BLaER1 (cell line): Measurements from ENCODE around the gene VWA8.
"Not testable (repeated sequence)": the region's sequence is repeated elsewhere in the genome, so short reads cannot be mapped to it uniquely, and the experiment has no call there.

ENCODE experiments used
- H3K27ac ChIP-seq: shearing (Covaris generic); formaldehyde crosslinking; 2 replicates; pipeline ENCODE4 v1.8.1; 2022
- H3K27me3 ChIP-seq: shearing (Covaris generic); formaldehyde crosslinking; 2 replicates; pipeline ENCODE4 v1.8.1; 2022
- H3K36me3 ChIP-seq: shearing (Covaris generic); formaldehyde crosslinking; 2 replicates; pipeline ENCODE4 v1.8.1; 2022
- H3K4me1 ChIP-seq: shearing (Covaris generic); formaldehyde crosslinking; 2 replicates; pipeline ENCODE4 v1.8.1; 2022
- H3K4me2 ChIP-seq: shearing (Covaris generic); formaldehyde crosslinking; 2 replicates; pipeline ENCODE4 v1.8.1; 2022
- H3K4me3 ChIP-seq: shearing (Covaris generic); formaldehyde crosslinking; 2 replicates; pipeline ENCODE4 v1.8.1; 2022
- H3K9ac ChIP-seq: shearing (Covaris generic); formaldehyde crosslinking; 2 replicates; pipeline ENCODE4 v1.8.1; 2022
- H3K9me3 ChIP-seq: shearing (Covaris generic); formaldehyde crosslinking; 2 replicates; pipeline ENCODE4 v1.8.1; 2022
- H4K20me1 ChIP-seq: shearing (Covaris generic); formaldehyde crosslinking; 2 replicates; pipeline ENCODE4 v1.8.1; 2022
- Cebpa-rat ChIP-seq: shearing (Covaris generic); IDR thresholded peaks from 2 replicates; pipeline ENCODE4 v1.8.1; 2022

Gene VWA8

GRCh38 chr13:41651413-41652058, 309.4 kb downstream of the VWA8 start:
- no peak overlapping the region for H3K4me3 ChIP-seq
- no peaks in the 10 kb centered on the region for H3K27me3 ChIP-seq
- H3K36me3 ChIP-seq: no peaks in the 10 kb centered on the region
- no peaks in the 10 kb centered on the region for H3K4me1 ChIP-seq
- H3K9me3 ChIP-seq: no peaks in the 10 kb centered on the region
- H3K9ac ChIP-seq: no peak overlapping the region
- TF ChIP-seq Cebpa-rat: no peak
- H3K4me2 ChIP-seq: no peak overlapping the region
- H3K27ac ChIP-seq: no peak overlapping the region
- no peaks in the 10 kb centered on the region; the same call in 1 of the 2 replicates for H4K20me1 ChIP-seq

DNA sequence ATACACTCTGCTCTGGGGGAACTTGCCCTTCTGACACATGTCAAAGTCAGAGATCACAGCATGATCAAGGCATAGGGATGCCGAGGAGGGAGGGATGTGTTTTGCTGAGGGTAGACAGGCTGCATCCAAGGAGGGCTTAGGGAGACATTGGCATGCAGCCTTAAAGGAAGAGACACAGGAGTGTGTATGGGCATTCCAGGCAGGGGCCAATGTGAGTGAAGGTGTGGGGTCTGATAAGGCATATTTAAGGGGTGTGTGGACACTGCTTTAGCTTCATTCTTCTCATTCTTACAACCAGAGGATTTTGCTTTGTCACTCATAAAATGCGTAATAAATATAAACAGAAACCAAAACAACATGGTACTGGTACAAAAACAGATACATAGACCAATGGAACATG, 310.2 kb downstream of the VWA8 start:
- Histone ChIP-seq H3K27ac (no peak overlapping the region), H3K4me2 (no peak overlapping the region), H3K4me1 (no peaks in the 10 kb centered on the region), H3K36me3 (no peaks in the 10 kb centered on the region), H3K9me3 (no peaks in the 10 kb centered on the region), H3K27me3 (no peaks in the 10 kb centered on the region), H4K20me1 (no peaks in the 10 kb centered on the region; the same call in 1 of the 2 replicates), H3K9ac (no peak overlapping the region), H3K4me3 (no peak overlapping the region)
- no peak for TF ChIP-seq Cebpa-rat

DNA sequence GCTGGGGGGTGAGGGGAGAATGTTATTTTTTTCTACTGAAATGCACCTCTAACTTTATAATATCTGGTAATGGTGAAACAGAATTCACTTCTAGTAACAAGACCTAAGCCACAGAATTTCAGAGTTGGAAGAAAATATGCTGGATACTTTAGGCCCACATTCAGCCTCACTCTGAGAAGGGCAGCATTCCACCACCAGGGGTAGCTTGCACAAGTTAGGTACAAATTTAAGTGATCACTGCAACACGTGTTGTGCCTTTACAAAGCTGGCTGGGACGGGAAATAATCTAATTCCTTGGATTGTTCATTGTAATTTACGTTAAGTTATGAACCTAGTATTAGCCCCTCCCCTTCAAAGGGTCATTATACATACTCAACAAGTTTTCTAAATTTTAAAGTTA, 311.2 kb downstream of the VWA8 start:
- Histone ChIP-seq H3K4me3 (no peak overlapping the region), H3K27ac (no peak overlapping the region), H3K4me2 (no peak overlapping the region), H3K9ac (no peak overlapping the region), H3K4me1 (no peaks in the 10 kb centered on the region), H3K36me3 (no peaks in the 10 kb centered on the region), H3K27me3 (no peaks in the 10 kb centered on the region), H3K9me3 (no peaks in the 10 kb centered on the region), H4K20me1 (no peaks in the 10 kb centered on the region; the same call in 1 of the 2 replicates)
- TF ChIP-seq Cebpa-rat: no peak

GRCh38 chr13:41648314-41648935, 312.5 kb downstream of the VWA8 start:
- Histone ChIP-seq H3K27ac (no peak overlapping the region), H3K4me2 (no peak overlapping the region), H3K9ac (no peak overlapping the region), H3K4me3 (no peak overlapping the region), H3K4me1 (no peaks in the 10 kb centered on the region), H3K36me3 (no peaks in the 10 kb centered on the region), H4K20me1 (no peaks in the 10 kb centered on the region; the same call in 1 of the 2 replicates), H3K9me3 (no peaks in the 10 kb centered on the region), H3K27me3 (no peaks in the 10 kb centered on the region)
- no peak for TF ChIP-seq Cebpa-rat

- not testable (repeated sequence) for H3K9ac ChIP-seq, H3K4me2 ChIP-seq, H3K4me3 ChIP-seq, H3K27me3 ChIP-seq, H3K27ac ChIP-seq, H3K9me3 ChIP-seq, H4K20me1 ChIP-seq, H3K4me1 ChIP-seq, H3K36me3 ChIP-seq
Observed at GRCh38 chr13:41647699-41648313, 313.1 kb downstream of the VWA8 start.

- H3K9me3 ChIP-seq: no peaks in the 10 kb centered on the region
- no peak overlapping the region for H3K27ac ChIP-seq
- H4K20me1 ChIP-seq: no peaks in the 10 kb centered on the region
- H3K27me3 ChIP-seq: no peaks in the 10 kb centered on the region
- H3K4me3 ChIP-seq: no peak overlapping the region
- H3K36me3 ChIP-seq: no peaks in the 10 kb centered on the region
- H3K4me1 ChIP-seq: no peaks in the 10 kb centered on the region
- H3K4me2 ChIP-seq: no peak overlapping the region
- H3K9ac ChIP-seq: no peak overlapping the region
- TF ChIP-seq Cebpa-rat: no peak
Observed at GRCh38 chr13:41645331-41645730, 315.6 kb downstream of the VWA8 start.

GRCh38 chr13:41644742-41645141, 316.2 kb downstream of the VWA8 start:
- Histone ChIP-seq H3K27ac (no peak overlapping the region), H3K9me3 (no peaks in the 10 kb centered on the region), H4K20me1 (no peaks in the 10 kb centered on the region), H3K27me3 (no peaks in the 10 kb centered on the region), H3K36me3 (no peaks in the 10 kb centered on the region), H3K9ac (no peak overlapping the region), H3K4me1 (no peaks in the 10 kb centered on the region), H3K4me3 (no peak overlapping the region), H3K4me2 (no peak overlapping the region)
- no peak for TF ChIP-seq Cebpa-rat

DNA sequence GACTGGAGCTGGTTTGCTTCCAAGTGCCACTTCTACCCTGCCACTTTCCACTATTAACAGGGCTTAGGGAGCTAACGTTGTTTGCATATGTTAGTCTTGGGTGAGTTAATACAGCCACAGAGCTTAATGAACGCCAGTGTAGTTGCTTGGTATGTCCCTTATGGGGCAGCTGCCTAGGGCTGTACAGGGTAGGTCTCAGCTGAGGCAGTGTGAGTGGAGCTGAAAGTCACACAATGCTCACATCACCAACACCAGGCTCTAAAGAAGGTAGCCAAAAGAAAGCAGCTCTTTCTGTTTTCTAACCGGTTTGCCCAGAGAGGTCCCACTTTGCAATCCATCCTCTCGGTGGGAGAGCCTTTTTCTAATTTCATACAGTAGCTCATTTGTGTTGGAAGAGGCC, 317.4 kb downstream of the VWA8 start:
- no peaks in the 10 kb centered on the region for H3K27me3 ChIP-seq
- no peaks in the 10 kb centered on the region for H3K9me3 ChIP-seq
- no peak overlapping the region for H3K27ac ChIP-seq
- no peak overlapping the region for H3K4me2 ChIP-seq
- H4K20me1 ChIP-seq: no peaks in the 10 kb centered on the region
- no peak overlapping the region for H3K9ac ChIP-seq
- no peaks in the 10 kb centered on the region for H3K4me1 ChIP-seq
- no peak overlapping the region for H3K4me3 ChIP-seq
- no peak for TF ChIP-seq Cebpa-rat
- H3K36me3 ChIP-seq: no peaks in the 10 kb centered on the region

DNA sequence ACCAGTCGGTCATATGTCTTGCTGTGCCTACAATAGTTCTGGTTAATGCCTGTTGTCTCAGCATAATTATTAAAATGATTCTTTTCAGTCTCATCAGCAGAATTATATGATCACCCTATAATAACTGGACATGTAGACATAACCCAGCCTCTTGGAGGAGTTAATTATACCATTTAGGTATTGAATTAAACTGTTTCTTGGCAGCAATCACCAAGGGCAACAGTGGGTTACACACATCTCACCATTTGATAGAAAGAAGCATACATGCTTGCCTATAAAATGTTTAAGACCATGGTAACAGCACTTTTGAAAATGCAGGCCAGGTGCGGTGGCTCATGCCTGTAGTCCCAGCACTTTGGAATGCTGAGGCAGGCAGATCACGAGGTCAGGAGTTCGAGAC, 318.9 kb downstream of the VWA8 start:
- Histone ChIP-seq H3K9ac (no peak overlapping the region), H3K27ac (no peak overlapping the region), H3K9me3 (no peaks in the 10 kb centered on the region), H3K27me3 (no peaks in the 10 kb centered on the region), H3K4me2 (no peak overlapping the region), H3K36me3 (no peaks in the 10 kb centered on the region), H4K20me1 (no peaks in the 10 kb centered on the region), H3K4me1 (no peaks in the 10 kb centered on the region), H3K4me3 (no peak overlapping the region)
- no peak for TF ChIP-seq Cebpa-rat

- Histone ChIP-seq H3K4me1 (no peaks in the 10 kb centered on the region), H3K36me3 (no peaks in the 10 kb centered on the region), H3K9me3 (no peaks in the 10 kb centered on the region), H3K27ac (no peak overlapping the region), H3K9ac (no peak overlapping the region), H3K27me3 (no peaks in the 10 kb centered on the region), H3K4me2 (no peak overlapping the region), H4K20me1 (no peaks in the 10 kb centered on the region), H3K4me3 (no peak overlapping the region)
- TF ChIP-seq Cebpa-rat: no peak
Observed at GRCh38 chr13:41641429-41641828, 319.5 kb downstream of the VWA8 start.
